Activated naive CD8-positive, alpha-beta T cell treated with anti-CD3 and anti-CD28 coated beads, Interleukin-2, amount 50 U/mL, for 24 hours (primary cell): Measurements from ENCODE around the gene ADH5.
"Not testable (repeated sequence)": the region's sequence is repeated elsewhere in the genome, so short reads cannot be mapped to it uniquely, and the experiment has no call there.

Experiments used
- ATAC-seq: fragments of 150-1000 bp; cut with Tn5 transposase; one replicate; pipeline ENCODE4 v1.10.0; 2021
- DNase-seq: peaks from one replicate; pipeline ENCODE4 v3.0.0; 2021
- H3K27ac Mint-ChIP-seq: one replicate; pipeline ENCODE4 v1.8.0; 2021; ENCODE audit warnings: mild to moderate bottlenecking, mixed read lengths
- H3K27me3 Mint-ChIP-seq: one replicate; pipeline ENCODE4 v1.8.0; 2021; ENCODE audit warnings: mixed read lengths
- H3K36me3 Mint-ChIP-seq: one replicate; pipeline ENCODE4 v1.8.0; 2021; ENCODE audit warnings: low read depth, mixed read lengths
- H3K4me1 Mint-ChIP-seq: one replicate; pipeline ENCODE4 v1.8.0; 2021; ENCODE audit warnings: mixed read lengths
- H3K4me3 Mint-ChIP-seq: one replicate; pipeline ENCODE4 v1.8.0; 2021; ENCODE audit warnings: mild to moderate bottlenecking, moderate library complexity, mixed read lengths
- H3K9me3 Mint-ChIP-seq: one replicate; pipeline ENCODE4 v1.8.0; 2021; ENCODE audit warnings: mixed read lengths

Gene ADH5

GRCh38 chr4:99100876-99101275 is 12.3 kb upstream of the ADH5 start:
- Mint-ChIP-seq H3K4me1 (no peaks in the 10 kb centered on the region), H3K36me3 (no peaks in the 10 kb centered on the region), H3K4me3 (no peak overlapping the region), H3K9me3 (no peaks in the 10 kb centered on the region), H3K27ac (no peak overlapping the region), H3K27me3 (no peaks in the 10 kb centered on the region)
- DNase-seq (no peak), ATAC-seq (no peak)

- not testable (repeated sequence) for H3K4me3 Mint-ChIP-seq, H3K9me3 Mint-ChIP-seq, H3K27ac Mint-ChIP-seq, H3K4me1 Mint-ChIP-seq, H3K27me3 Mint-ChIP-seq, ATAC-seq, DNase-seq, H3K36me3 Mint-ChIP-seq
Measured at GRCh38 chr4:99099814-99100213, 11.2 kb upstream of the ADH5 start.

GRCh38 chr4:99099311-99099710 is 10.7 kb upstream of the ADH5 start:
- Mint-ChIP-seq H3K4me1 (no peaks in the 10 kb centered on the region), H3K36me3 (no peaks in the 10 kb centered on the region), H3K4me3 (no peak overlapping the region), H3K27ac (no peak overlapping the region), H3K9me3 (no peaks in the 10 kb centered on the region), H3K27me3 (no peaks in the 10 kb centered on the region)
- no peak for DNase-seq
- no peak for ATAC-seq

GRCh38 chr4:99091841-99092240 is 3.3 kb upstream of the ADH5 start:
- not testable (repeated sequence) for H3K4me3 Mint-ChIP-seq, ATAC-seq, H3K9me3 Mint-ChIP-seq, DNase-seq, H3K27me3 Mint-ChIP-seq, H3K27ac Mint-ChIP-seq, H3K36me3 Mint-ChIP-seq
- peaks cover 29% of the 10 kb centered on the region for H3K4me1 Mint-ChIP-seq

- H3K27me3 Mint-ChIP-seq, result no peaks in the 10 kb centered on the region
- H3K9me3 Mint-ChIP-seq, result no peaks in the 10 kb centered on the region
- H3K4me3 Mint-ChIP-seq, result no peak overlapping the region
- DNase-seq (no peak), ATAC-seq (no peak)
- H3K27ac Mint-ChIP-seq, result no peak overlapping the region
- H3K36me3 Mint-ChIP-seq, result peaks cover 2% of the 10 kb centered on the region
- H3K4me1 Mint-ChIP-seq, result peaks cover 35% of the 10 kb centered on the region
Measured at GRCh38 chr4:99091216-99091575, 2.6 kb upstream of the ADH5 start.

- Mint-ChIP-seq H3K4me3 (no peak overlapping the region), H3K36me3 (peaks cover 3% of the 10 kb centered on the region), H3K27me3 (no peaks in the 10 kb centered on the region), H3K4me1 (peaks cover 36% of the 10 kb centered on the region), H3K27ac (no peak overlapping the region), H3K9me3 (no peaks in the 10 kb centered on the region)
- DNase-seq (no peak), ATAC-seq (no peak)
Measured at GRCh38 chr4:99090481-99091215, 2.1 kb upstream of the ADH5 start.

GRCh38 chr4:99088023-99088449 is 552 bp downstream of the ADH5 start:
- H3K36me3 Mint-ChIP-seq, result peaks cover 18% of the 10 kb centered on the region
- DNase-seq (peak; percentile 13), ATAC-seq (peak; percentile 10)
- no peaks in the 10 kb centered on the region for H3K27me3 Mint-ChIP-seq
- H3K4me1 Mint-ChIP-seq, result peaks cover 42% of the 10 kb centered on the region
- H3K27ac Mint-ChIP-seq, result peak overlapping the region; percentile 91
- peak overlapping the region; percentile 96 for H3K4me3 Mint-ChIP-seq
- H3K9me3 Mint-ChIP-seq, result no peaks in the 10 kb centered on the region

GRCh38 chr4:99084595-99084994 is 4.0 kb downstream of the ADH5 start:
- H3K27me3 Mint-ChIP-seq, result no peaks in the 10 kb centered on the region
- ATAC-seq (no peak), DNase-seq (no peak)
- H3K27ac Mint-ChIP-seq, result no peak overlapping the region
- no peaks in the 10 kb centered on the region for H3K9me3 Mint-ChIP-seq
- peaks cover 31% of the 10 kb centered on the region for H3K4me1 Mint-ChIP-seq
- no peak overlapping the region for H3K4me3 Mint-ChIP-seq
- H3K36me3 Mint-ChIP-seq, result peaks cover 39% of the 10 kb centered on the region

- ATAC-seq (no peak), DNase-seq (no peak)
- Mint-ChIP-seq H3K36me3 (peaks cover 45% of the 10 kb centered on the region), H3K4me3 (no peak overlapping the region), H3K27me3 (no peaks in the 10 kb centered on the region), H3K4me1 (peaks cover 15% of the 10 kb centered on the region), H3K27ac (no peak overlapping the region), H3K9me3 (no peaks in the 10 kb centered on the region)
Measured at GRCh38 chr4:99082192-99082591, 6.4 kb downstream of the ADH5 start.

GRCh38 chr4:99080869-99081268 is 7.7 kb downstream of the ADH5 start:
- not testable (repeated sequence) for H3K27me3 Mint-ChIP-seq, H3K4me1 Mint-ChIP-seq

GRCh38 chr4:99079625-99080295 is 8.8 kb downstream of the ADH5 start:
- ATAC-seq (no peak), DNase-seq (no peak)
- Mint-ChIP-seq H3K4me3 (no peak overlapping the region), H3K27ac (no peak overlapping the region), H3K27me3 (no peaks in the 10 kb centered on the region), H3K4me1 (no peaks in the 10 kb centered on the region), H3K9me3 (no peaks in the 10 kb centered on the region), H3K36me3 (peaks cover 44% of the 10 kb centered on the region)

More at GRCh38 chr4:99080869-99081268, 7.7 kb downstream of the ADH5 start:
- H3K27ac Mint-ChIP-seq, H3K4me3 Mint-ChIP-seq, DNase-seq, H3K9me3 Mint-ChIP-seq, ATAC-seq: not testable (repeated sequence)
- peaks cover 47% of the 10 kb centered on the region for H3K36me3 Mint-ChIP-seq

GRCh38 chr4:99078931-99079624 is 9.5 kb downstream of the ADH5 start:
- no peak for ATAC-seq
- H3K4me1 Mint-ChIP-seq, result no peaks in the 10 kb centered on the region
- no peak overlapping the region for H3K27ac Mint-ChIP-seq

GRCh38 chr4:99078336-99078735 is 10.3 kb downstream of the ADH5 start:
- H3K36me3 Mint-ChIP-seq, result peaks cover 42% of the 10 kb centered on the region
- H3K27me3 Mint-ChIP-seq, result no peaks in the 10 kb centered on the region
- no peak overlapping the region for H3K4me3 Mint-ChIP-seq
- ATAC-seq (no peak), DNase-seq (no peak)
- no peak overlapping the region for H3K27ac Mint-ChIP-seq
- H3K4me1 Mint-ChIP-seq, result no peaks in the 10 kb centered on the region
- no peaks in the 10 kb centered on the region for H3K9me3 Mint-ChIP-seq

More at GRCh38 chr4:99078931-99079624, 9.5 kb downstream of the ADH5 start:
- no peaks in the 10 kb centered on the region for H3K27me3 Mint-ChIP-seq
- H3K36me3 Mint-ChIP-seq, result peaks cover 41% of the 10 kb centered on the region
- H3K4me3 Mint-ChIP-seq, result no peak overlapping the region
- no peak for DNase-seq
- no peaks in the 10 kb centered on the region for H3K9me3 Mint-ChIP-seq

- no peaks in the 10 kb centered on the region for H3K9me3 Mint-ChIP-seq
- H3K27ac Mint-ChIP-seq, result no peak overlapping the region
- no peaks in the 10 kb centered on the region for H3K4me1 Mint-ChIP-seq
- no peak for ATAC-seq
- H3K27me3 Mint-ChIP-seq, result no peaks in the 10 kb centered on the region
- no peak for DNase-seq
- H3K36me3 Mint-ChIP-seq, result peaks cover 50% of the 10 kb centered on the region
- no peak overlapping the region for H3K4me3 Mint-ChIP-seq
Measured at GRCh38 chr4:99077177-99077576, 11.4 kb downstream of the ADH5 start.
